Mononuclear cell (primary cell): Measurements from ENCODE around the gene CSNK2A2. TPM values are rescaled to one million over a fixed set of nuclear protein-coding genes. Genes with fewer than 3 reads are reported as not detected.
A peak's percentile ranks its signal among the peaks of the same experiment; 100 is the strongest.

ENCODE experiments used
- H3K27me3 ChIP-seq: 2 replicates; pipeline ENCODE4 v1.6.0; 2011; ENCODE audit warnings: low read length, control low read depth; ENCODE audit not compliant: insufficient read depth
- H3K4me1 ChIP-seq: 2 replicates; pipeline ENCODE4 v1.5.1; 2011; ENCODE audit warnings: mild to moderate bottlenecking, low read length, control low read depth; ENCODE audit not compliant: insufficient read depth
- H3K4me3 ChIP-seq: 2 replicates; pipeline ENCODE4 v1.5.1; 2011; ENCODE audit warnings: mild to moderate bottlenecking, low read length, moderate library complexity
- H3K9me3 ChIP-seq: 2 replicates; pipeline ENCODE4 v1.5.1; 2011; ENCODE audit warnings: low read depth, mild to moderate bottlenecking, control low read depth, low read length
- total RNA-seq: library from RNA; depleted of rRNA; stranded (reverse); fragments of >200 nt; gene quantifications from one replicate; pipeline ENCODE4 v1.2.3, GENCODE V29; 2012

Gene CSNK2A2
- total RNA-seq, 1 donor: 34.9 TPM

GRCh38 chr16:58129097-58129936 lies 68.6 kb downstream of the CSNK2A2 start, which contains the start of gene CFAP20:
Gene CFAP20 (minus strand): TSS chr16:58129381. CDS start chr16:58129115, 266 bp downstream.
- peaks cover 35% of the 10 kb centered on the region for H3K4me1 ChIP-seq
- no peaks in the 10 kb centered on the region for H3K27me3 ChIP-seq

GRCh38 chr16:58128711-58129096 lies 69.2 kb downstream of the CSNK2A2 start:
- no peaks in the 10 kb centered on the region for H3K9me3 ChIP-seq
- H3K27me3 ChIP-seq: no peaks in the 10 kb centered on the region
- H3K4me1 ChIP-seq: peaks cover 38% of the 10 kb centered on the region
- H3K4me3 ChIP-seq: peak overlapping the region; percentile 87

More at GRCh38 chr16:58129097-58129936, 68.6 kb downstream of the CSNK2A2 start, which contains the start of gene CFAP20:
- Histone ChIP-seq H3K9me3 (no peaks in the 10 kb centered on the region), H3K4me3 (peak within 1 kb of the TSS; percentile 87)

- Histone ChIP-seq H3K4me3 (peak overlapping the region; percentile 27), H3K4me1 (peaks cover 38% of the 10 kb centered on the region), H3K27me3 (no peaks in the 10 kb centered on the region), H3K9me3 (no peaks in the 10 kb centered on the region)
Measured at GRCh38 chr16:58128181-58128631, 69.7 kb downstream of the CSNK2A2 start.

- H3K4me3 ChIP-seq: no peak overlapping the region
- H3K4me1 ChIP-seq: peaks cover 38% of the 10 kb centered on the region
- H3K27me3 ChIP-seq: no peaks in the 10 kb centered on the region
- H3K9me3 ChIP-seq: no peaks in the 10 kb centered on the region
Measured at GRCh38 chr16:58127634-58128033, 70.3 kb downstream of the CSNK2A2 start.

GRCh38 chr16:58127033-58127556 lies 70.8 kb downstream of the CSNK2A2 start:
- Histone ChIP-seq H3K4me1 (peaks cover 39% of the 10 kb centered on the region), H3K4me3 (no peak overlapping the region), H3K27me3 (no peaks in the 10 kb centered on the region), H3K9me3 (no peaks in the 10 kb centered on the region)

GRCh38 chr16:58126451-58126961 lies 71.4 kb downstream of the CSNK2A2 start:
- no peaks in the 10 kb centered on the region for H3K27me3 ChIP-seq
- no peak overlapping the region for H3K4me3 ChIP-seq
- no peaks in the 10 kb centered on the region for H3K9me3 ChIP-seq
- H3K4me1 ChIP-seq: peaks cover 44% of the 10 kb centered on the region

- Histone ChIP-seq H3K27me3 (no peaks in the 10 kb centered on the region), H3K4me1 (peaks cover 46% of the 10 kb centered on the region), H3K9me3 (no peaks in the 10 kb centered on the region), H3K4me3 (no peak overlapping the region)
Measured at GRCh38 chr16:58125781-58126335, 72.0 kb downstream of the CSNK2A2 start.

GRCh38 chr16:58125041-58125440 lies 72.9 kb downstream of the CSNK2A2 start:
- Histone ChIP-seq H3K4me1 (peaks cover 46% of the 10 kb centered on the region), H3K4me3 (no peak overlapping the region), H3K9me3 (no peaks in the 10 kb centered on the region)

GRCh38 chr16:58124601-58124915 lies 73.3 kb downstream of the CSNK2A2 start:
- Histone ChIP-seq H3K4me3 (no peak overlapping the region), H3K9me3 (no peaks in the 10 kb centered on the region), H3K27me3 (no peaks in the 10 kb centered on the region), H3K4me1 (peaks cover 43% of the 10 kb centered on the region)

More at GRCh38 chr16:58125041-58125440, 72.9 kb downstream of the CSNK2A2 start:
- H3K27me3 ChIP-seq: no peaks in the 10 kb centered on the region

- no peaks in the 10 kb centered on the region for H3K9me3 ChIP-seq
- peaks cover 43% of the 10 kb centered on the region for H3K4me1 ChIP-seq
- no peak overlapping the region for H3K4me3 ChIP-seq
- no peaks in the 10 kb centered on the region for H3K27me3 ChIP-seq
Measured at GRCh38 chr16:58123896-58124600, 73.9 kb downstream of the CSNK2A2 start.

- H3K27me3 ChIP-seq: no peaks in the 10 kb centered on the region
- no peaks in the 10 kb centered on the region for H3K9me3 ChIP-seq
- no peak overlapping the region for H3K4me3 ChIP-seq
- peaks cover 19% of the 10 kb centered on the region for H3K4me1 ChIP-seq
Measured at GRCh38 chr16:58121132-58121531, 76.8 kb downstream of the CSNK2A2 start.

GRCh38 chr16:58120234-58120633 lies 77.7 kb downstream of the CSNK2A2 start:
- H3K9me3 ChIP-seq: no peaks in the 10 kb centered on the region
- H3K27me3 ChIP-seq: no peaks in the 10 kb centered on the region
- H3K4me3 ChIP-seq: no peak overlapping the region
- peaks cover 13% of the 10 kb centered on the region for H3K4me1 ChIP-seq

- H3K4me1 ChIP-seq: peaks cover 12% of the 10 kb centered on the region
Measured at GRCh38 chr16:58119509-58119845, 78.4 kb downstream of the CSNK2A2 start.

GRCh38 chr16:58118801-58119508 lies 79.0 kb downstream of the CSNK2A2 start:
- H3K9me3 ChIP-seq: no peaks in the 10 kb centered on the region
- H3K4me3 ChIP-seq: no peak overlapping the region
- peaks cover 10% of the 10 kb centered on the region for H3K4me1 ChIP-seq
- H3K27me3 ChIP-seq: no peaks in the 10 kb centered on the region

More at GRCh38 chr16:58119509-58119845, 78.4 kb downstream of the CSNK2A2 start:
- Histone ChIP-seq H3K27me3 (no peaks in the 10 kb centered on the region), H3K4me3 (no peak overlapping the region), H3K9me3 (no peaks in the 10 kb centered on the region)
